Stimulated activated CD8-positive, alpha-beta memory T cell treated with anti-CD3 and anti-CD28 coated beads, Interleukin-4, amount 100 ng/mL, for 4 hours (primary cell): Measurements from ENCODE around the gene GPC6.

ENCODE experiments used
- DNase-seq, 2 donors: peaks; one replicate each; pipeline ENCODE4 v3.0.0-alpha.2; 2020; ENCODE audit warnings: low read depth in 2 of 2, low spot score in 1 of 2

GPC6 gene

DNA sequence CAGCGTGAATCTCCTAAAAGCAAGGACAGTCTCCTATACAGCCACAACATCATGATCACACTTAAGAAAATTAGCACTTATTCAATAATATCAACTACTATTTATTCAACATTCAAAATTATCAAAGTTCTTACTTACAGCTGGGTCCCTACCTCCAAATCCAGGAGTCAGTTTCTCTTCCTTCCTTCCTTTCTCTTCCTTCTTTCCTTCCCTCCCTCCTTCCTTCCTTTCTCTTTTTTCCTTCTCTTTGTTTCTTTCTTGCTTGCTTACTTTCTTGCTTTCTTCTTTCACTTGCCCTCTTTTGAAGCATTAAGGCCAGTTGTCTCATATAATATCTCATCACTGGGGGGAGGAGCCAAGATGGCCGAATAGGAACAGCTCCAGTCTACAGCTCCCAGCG lies 1145.2 kb downstream of the GPC6 start:
- no peak for DNase-seq

DNA sequence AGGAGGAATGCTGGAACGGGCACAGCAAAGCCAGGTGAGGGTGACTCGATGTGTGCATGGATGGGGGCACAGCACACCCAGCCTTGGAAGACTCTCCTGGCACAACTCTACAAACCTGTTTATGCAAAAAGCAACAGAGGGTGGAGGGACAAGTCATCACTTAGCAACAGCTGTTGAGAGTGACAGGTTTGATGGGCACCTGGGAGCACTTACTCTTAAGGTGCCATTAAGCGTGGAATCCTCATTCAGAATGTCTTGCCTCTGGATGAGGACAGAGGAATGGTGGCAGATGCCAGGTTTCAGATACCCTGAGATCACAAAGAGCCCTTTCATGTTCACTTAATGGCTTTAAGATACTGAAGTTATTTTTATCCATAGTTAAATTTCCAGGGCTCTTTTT lies 1155.9 kb downstream of the GPC6 start:
- no peak for DNase-seq

DNA sequence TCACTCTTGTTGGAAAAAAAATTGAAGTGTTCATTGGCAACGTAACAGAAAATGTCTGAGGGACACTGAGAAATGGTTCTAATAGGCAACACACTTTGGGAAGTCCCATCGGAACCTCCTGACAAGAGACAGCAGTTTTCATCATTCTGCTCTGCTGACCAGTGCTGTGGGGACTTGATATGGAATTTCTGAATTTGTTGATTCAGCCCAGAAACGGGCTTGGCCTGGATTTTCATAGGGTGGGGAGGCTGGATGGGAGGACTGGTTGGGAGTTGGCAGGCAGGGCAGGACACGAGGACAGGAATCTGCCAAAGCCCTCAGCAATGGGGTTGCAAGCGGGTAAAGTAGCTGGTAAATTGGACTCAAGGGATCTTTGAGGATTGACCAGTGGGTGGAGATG lies 1156.4 kb downstream of the GPC6 start:
- DNase-seq = no peak

DNA sequence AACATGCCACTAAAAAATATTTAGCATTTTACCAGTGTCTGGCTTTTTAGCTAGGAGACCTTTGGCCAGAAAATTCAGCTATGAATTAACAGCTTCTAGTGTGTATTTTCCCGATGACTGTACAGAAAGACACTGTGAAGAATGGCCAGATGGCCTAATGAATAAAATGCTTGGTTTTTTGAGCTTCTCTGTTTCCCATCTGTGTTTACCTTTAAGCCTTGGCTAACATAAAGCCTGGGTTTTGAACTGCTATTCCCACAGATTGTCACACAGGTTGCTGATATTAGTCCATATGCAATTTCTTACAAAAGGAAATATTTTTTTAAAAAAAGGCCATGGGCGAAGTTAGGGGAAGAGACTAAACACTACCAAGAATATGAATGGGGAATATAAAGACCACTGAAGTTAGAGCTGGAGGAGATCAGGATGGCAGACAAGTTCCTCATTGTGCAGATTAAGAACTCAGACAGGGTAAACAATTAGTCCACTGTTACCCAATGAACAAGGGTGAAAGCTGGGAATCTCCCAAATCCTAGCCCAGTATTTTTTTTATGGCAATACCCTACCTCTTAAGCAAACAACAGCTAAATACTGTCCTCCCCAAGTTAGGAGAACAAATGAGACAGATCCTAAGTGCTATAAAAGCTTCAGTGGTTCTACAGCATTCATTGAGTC lies 1157.8 kb downstream of the GPC6 start:
- DNase-seq = no peak

DNA sequence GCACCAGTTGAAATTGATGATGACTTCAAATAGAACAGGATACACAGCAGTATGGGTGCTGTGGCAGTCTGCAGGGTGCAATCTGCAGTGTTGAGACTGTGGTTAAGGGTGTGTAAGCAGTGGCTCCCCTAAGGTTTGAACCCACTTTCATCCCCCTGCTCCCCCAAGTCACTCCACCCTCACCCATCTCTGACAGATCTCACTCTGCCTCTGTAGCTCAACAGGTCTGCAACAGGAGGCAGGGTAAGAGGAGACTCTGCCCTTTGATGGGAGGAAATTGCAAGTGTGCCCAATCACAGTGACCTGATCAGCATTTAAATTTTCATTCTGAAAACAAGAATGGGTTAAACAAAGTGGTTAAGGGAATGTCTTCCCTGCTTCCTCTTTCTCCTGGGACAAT lies 1160.4 kb downstream of the GPC6 start:
- no peak for DNase-seq

DNA sequence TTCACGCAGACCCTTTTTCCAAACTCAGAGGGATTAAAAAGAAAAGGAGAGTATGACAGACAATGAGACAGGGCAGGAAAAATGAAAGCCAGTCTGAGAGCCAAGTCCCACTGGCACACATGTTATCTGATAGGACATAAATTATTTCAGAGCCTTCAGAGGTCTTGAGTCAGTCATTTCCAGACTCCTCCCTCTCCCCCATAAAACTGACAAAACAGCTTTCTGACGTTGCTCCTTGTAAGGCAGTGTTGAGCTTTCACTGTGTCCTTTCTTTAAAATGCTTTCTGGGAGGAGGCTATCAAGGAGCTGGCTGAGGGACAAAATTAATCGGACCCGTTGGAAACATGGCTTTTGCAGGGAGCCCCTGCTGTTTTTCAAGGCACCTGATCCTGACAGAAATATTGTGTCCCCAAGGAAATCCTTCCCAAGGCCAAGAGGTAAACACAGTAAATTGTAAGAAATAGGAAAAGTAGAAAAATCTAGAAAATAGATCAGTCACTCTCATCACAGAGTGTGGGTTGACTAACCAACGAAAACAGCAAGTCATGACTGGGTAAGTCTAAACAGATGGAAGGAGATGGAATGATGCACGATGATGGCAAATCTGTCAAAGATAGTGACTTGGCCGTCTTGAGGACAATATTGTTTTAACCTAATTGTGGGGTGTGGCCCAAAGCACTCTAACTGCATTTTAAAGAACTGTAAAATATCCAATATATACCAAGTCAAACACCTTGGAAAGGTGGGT lies 1163.2 kb downstream of the GPC6 start:
- DNase-seq = no peak

DNA sequence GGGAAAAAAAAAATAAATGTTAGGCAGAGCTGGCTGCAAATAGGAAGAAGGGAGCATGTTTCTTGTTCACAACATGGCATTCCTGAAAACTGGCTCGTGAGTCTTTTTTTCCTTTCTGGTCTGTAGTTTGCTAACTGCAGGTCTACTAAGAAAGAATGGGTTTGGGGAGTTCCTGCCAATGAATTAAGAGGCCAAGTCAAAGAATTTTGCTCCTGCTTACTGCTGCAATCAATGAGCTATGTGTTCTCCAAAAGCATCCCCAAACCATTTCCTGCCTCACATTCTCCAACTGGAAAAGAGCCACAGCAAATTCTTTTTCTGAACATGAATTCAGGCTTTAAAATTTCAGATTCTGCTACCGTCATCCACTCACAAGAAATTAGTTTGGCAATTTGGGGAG lies 1164.3 kb downstream of the GPC6 start:
- DNase-seq = no peak

DNA sequence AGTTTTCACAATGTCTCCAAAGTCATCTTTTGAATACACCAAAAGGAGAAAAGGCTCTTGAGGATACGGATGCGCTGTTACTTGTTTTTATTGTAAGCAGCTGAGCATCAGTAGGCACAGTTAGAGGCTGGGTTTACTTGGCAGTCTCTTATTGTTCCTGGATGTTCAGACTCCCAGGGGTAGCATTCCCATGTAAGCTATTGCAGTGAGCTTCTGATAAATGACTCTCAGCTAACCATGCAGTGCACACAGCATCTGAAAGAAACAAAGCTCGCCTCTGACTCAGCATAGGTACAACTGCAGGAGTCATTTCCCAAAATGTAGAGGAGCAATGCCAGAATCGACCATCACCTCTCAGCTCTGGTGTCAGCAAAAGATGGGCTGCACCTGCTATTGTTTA lies 1168.1 kb downstream of the GPC6 start:
- no peak for DNase-seq

DNA sequence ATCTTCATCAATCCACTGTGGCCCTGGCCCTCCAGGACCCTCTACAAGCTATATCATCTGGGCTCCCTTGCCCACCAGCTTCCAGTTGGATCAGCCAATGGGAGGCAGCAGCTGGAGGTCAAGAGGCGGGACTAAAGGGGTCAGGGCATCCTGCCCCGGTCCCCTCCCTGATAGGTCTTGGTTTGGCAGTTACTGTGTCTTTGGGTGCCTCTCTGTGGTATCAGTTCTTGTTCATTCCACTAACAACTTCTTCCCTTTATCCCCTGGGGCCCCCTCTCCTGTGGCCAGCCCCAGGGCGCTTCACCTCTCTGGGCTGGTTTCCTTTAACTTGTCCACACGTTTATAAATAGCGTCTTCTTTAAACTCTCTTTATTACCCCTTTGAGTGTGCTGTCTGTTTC lies 1169.3 kb downstream of the GPC6 start:
- DNase-seq = no peak

DNA sequence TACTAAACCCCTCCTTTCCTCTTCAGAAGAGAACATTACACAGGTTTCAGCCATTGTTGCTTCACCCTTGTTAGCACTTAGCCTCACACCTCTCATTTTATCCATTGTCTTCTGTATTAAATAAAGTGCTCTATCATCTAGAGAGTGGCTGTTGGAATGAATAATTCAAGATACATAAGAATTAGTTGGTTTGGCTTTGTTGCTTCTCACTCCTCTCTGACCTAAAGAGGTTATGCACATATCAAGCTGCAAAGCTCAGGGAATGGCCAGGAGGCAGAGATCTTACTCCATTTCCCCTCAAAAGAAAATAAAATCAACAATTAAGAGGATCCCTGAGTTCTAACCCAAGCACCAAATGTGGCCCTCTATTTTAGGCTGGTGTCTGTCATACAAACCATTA lies 1173.2 kb downstream of the GPC6 start:
- no peak for DNase-seq

DNA sequence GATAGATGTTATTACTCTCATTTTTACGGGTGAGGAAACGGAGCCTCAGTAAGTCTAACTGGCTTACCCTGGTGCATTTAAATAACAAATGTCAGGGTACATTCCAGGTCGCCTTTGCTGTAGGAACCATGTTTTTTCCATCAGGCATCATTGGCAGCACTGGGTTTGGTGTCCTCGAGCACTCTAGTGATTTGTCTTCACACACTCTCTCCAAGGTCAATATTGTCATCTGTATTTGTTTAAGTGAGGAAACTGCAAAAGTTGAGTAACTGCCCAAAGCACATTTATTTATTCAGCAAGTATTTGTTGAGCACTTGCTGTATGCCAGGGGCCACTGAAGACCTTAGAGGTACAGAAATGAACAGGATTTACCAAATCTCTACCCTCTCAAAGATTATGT lies 1174.3 kb downstream of the GPC6 start:
- no peak for DNase-seq

DNA sequence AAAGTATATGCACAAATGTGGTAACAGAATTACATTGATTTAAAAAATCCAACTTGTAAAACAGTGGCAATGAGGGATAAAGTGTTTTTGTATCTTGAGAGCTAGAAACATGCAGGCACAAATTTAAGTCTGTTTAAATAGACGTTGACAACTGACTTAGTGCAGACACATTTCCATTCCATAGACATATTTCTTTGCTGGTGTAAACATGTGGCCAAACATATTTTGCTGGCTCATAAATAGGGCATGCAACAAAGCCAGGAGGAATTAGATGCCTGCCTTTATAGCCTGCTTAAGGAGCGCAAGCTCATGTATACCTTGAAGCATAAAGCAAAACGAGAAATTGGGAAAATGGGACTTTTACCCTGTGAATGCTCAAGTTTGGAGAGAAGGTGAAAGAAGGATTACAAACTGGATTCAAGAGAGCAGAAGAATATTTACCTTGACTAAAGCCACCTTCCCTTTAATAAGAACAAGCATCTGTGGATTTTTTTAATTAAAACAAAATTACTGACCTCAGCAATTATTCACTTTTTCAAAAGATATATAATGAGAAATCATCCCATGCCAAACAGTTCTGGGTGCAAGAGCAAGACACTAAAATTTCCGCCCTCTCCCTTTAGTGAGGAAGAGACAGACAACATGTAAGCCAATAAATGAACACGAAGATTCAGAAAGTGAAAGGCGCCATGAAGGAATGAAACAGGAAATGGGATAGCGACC lies 1181.9 kb downstream of the GPC6 start:
- no peak for DNase-seq

DNA sequence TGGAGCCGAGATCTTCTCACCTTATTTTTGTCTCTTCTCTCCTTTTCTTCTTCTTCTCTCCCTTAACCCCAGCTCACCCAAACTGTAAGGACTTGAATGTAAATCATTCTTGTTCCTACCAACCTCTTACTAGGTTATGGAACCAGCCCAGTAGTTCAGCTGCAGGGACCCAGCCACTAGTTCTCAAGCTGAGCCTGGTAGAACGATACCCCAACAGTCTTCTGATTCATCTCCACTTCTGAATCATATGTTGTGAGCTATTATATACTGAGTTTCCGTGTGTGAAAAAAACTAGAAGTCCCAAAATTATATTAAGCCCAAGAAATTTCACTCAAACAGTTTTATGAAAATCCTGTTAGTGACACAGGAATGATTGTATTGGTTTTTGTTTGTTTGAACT lies 1185.1 kb downstream of the GPC6 start:
- DNase-seq = no peak

DNA sequence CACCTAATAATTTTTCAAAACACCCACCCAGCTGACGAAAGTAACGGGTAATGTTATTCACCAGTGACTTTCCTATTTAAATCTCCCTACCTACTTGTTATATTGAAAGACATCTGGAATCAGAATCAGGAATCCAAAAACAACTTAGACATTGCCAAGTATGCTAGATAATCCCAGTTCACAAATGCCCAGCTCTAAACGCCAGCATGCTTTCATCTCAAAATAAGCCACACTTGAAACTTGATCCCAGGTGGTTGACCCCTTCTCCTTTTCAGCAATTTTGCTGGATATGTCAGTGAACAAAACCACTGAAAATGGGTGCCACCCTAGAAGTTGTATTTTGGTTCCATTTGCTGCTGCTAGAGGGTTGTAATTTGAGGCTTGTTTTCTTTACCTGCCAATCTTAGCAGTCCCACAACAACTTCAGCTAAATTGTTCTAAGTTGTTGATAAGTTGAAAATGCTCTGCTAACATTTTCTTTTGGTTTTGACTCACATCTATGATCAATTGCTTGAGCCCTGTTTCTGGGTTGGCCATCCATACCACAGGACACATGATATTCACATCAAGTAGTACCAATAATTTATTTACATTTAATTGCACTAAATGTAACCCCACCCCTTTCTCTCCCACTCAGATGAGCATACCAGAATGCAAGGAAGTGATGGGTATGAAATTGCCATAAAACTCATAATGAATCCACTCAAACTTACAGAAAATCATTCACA lies 1186.4 kb downstream of the GPC6 start:
- no peak for DNase-seq

DNA sequence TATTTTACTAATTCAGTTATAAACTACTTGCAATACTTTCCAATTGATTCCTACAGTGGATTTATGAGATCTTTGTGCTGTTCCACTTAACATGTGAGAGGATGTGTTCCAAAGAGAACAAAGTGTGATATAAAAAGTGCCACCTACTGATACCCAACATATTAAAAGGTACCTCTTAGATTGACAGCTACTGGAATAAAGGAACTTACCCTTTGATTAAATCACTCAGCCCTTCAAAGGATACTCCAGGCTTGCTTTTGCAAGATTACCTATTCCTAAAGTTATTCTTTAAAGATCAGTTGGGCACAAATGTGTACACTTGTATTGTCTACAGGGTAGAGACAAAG lies 1187.0 kb downstream of the GPC6 start:
- no peak for DNase-seq

DNA sequence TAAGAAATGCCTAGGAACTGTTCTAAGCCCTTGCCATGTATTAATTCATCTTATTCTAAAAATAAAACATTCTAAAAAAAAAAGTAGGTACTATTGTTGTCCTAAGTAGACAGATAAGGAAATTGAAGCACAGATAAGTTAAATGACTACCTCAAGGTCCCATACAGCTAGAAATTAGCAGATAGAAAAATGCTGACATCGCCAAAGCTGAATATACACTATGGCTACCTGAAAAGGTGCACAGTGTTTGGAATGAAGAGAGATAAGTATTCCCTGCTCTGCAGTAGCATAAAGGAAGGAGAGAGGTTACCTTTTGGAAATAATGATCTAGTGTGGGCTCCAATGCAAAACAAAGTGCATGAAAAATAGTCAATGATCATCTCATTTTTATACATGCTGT lies 1187.5 kb downstream of the GPC6 start:
- DNase-seq = no peak

DNA sequence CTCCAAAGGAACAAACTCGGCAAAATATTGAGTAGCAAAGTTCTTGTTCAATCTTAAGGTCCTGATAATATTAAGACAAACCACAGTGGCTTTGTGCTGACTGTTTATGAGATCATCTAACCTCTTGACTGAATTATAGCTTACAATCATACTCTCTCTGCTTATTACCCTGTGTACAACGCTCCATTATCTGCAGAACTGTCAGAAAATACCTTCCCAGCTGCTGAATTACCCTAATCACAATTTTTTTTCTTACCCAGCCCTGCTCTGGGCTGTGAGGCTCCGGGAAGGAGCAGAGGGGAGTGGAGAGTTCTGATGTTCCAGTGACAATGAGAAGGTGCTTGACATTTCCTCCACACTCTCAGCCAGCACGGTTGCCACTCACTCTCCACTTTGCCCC lies 1188.1 kb downstream of the GPC6 start:
- no peak for DNase-seq

DNA sequence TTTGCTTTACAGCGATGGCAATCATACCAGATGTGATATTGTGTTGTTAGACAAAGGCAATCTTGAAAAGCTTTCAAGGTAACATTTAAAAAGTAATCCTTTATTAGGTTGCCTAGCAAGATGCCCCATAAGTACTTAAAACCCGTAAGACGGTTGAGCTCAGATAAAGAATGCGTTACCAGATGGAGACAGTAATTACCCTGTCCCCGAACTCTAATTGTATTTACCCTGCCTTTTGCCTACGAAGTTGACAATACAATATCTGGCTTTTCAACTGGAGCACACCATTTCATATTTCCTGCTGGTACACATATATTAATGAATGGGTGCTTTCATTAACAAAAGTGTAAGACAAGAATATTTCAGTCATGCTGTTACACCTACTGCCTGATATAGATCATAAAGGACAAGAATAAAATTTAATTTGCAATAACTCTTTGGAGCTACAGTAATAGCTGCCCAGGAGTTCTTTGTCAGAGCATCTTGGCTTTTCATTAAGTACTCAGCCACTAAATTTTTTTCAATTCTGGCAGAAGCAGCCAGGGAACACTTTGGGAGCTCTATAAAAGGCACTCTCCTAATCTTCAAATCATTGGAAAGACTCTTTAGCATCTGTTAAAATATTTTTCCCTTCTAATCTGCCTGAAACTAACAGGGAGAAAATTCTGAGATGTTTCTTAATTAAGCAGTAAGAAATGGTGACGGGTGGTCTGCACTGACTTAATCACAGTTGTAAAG lies 1189.1 kb downstream of the GPC6 start:
- DNase-seq = no peak

DNA sequence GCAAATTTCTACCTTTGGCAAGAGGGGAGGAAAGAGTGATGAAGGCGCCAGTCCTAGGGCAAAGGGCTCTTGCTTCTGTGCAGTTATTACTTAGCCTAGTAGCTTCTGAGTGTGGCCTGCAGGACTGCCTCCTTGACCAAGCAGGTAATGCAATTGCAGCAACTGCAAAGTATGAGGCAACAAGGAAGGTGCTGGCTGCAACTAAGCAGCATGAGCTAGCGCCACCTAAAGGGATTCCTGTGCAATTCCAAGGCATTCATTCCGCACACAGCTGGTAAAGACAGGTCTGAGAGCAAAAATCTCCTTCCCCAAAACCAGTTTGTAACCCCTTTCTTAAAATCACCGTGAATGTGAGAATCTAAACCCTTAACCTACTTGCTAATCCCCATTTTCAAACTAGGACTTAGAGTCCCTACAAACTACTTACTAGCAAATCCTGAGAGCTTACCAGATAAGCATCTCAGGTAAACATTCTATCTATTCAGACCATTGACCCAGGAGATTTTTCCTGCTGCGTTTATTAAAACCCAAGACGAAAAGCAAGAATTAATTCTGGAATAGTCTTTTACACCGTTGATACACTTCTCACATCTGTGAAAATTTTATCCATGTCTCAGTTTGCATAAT lies 1190.0 kb downstream of the GPC6 start:
- no peak for DNase-seq

DNA sequence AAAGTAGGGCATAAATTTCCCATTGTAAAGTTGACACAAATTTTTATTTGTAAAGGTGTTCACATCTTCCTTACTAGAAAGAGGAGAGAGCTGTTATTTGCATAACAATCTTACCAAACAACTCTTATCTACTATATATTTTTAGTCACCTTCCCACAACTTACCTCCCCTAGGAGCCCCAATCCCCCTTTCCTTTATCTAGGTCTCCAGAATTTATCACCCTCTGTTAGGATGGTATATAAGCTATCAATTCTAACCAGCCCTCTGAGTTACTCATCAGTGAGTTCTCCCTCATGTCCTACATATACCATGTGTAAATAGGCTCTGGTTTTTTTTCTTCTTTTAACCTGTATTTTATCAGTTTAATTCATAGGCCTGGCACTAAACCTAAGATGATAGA lies 1190.7 kb downstream of the GPC6 start:
- no peak for DNase-seq
